H1 (cell line): ENCODE results near the gene MYL11. TPM values are rescaled to one million over a fixed set of nuclear protein-coding genes. Genes with fewer than 3 reads are reported as not detected.

Source experiments
- CTCF ChIA-PET: fragments of 300-600 bp; sonication (Branson Sonifier 250); formaldehyde crosslinking; loops from one replicate; lab custom pipeline; 2021; ENCODE audit not compliant: partially characterized antibody; lab: Charles Lee
- POLR2A ChIA-PET: fragments of 300-600 bp; sonication (Branson Sonifier 250); formaldehyde crosslinking; loops from one replicate; lab custom pipeline; 2021; ENCODE audit warnings: inconsistent platforms; ENCODE audit not compliant: partially characterized antibody; lab: Charles Lee
- DNase-seq, 2 experiments: peaks; one replicate each; pipeline versions ENCODE4 v3.0.0 to v3.0.0-alpha.2; 2010 to 2022; ENCODE audit warnings: low spot score in 2 of 2, low read depth in 1 of 2, mixed read lengths in 1 of 2
- FAIRE-seq: peaks from 2 replicates; lab custom pipeline; 2011; peaks lifted over from hg19 to GRCh38; lab: Jason Lieb, UNC
- H2AFZ ChIP-seq: 2 replicates; pipeline ENCODE4 v1.8.1; 2012; ENCODE audit warnings: low read length, inconsistent platforms
- H2AK5ac ChIP-seq: 2 replicates; pipeline ENCODE4 v1.6.1; 2013; ENCODE audit warnings: low read depth, low read length
- H2BK120ac ChIP-seq: replicated peaks from 2 replicates; pipeline ENCODE3; 2013; ENCODE audit warnings: low read depth, low read length, inconsistent platforms
- H2BK12ac ChIP-seq: 2 replicates; pipeline ENCODE4 v1.6.1; 2013; ENCODE audit warnings: low read depth, low read length
- H2BK15ac ChIP-seq: 2 replicates; pipeline ENCODE4 v1.6.1; 2013; ENCODE audit warnings: low read length
- H2BK20ac ChIP-seq: 2 replicates; pipeline ENCODE4 v1.6.1; 2013; ENCODE audit warnings: low read length
- H2BK5ac ChIP-seq: 2 replicates; pipeline ENCODE4 v1.6.1; 2013; ENCODE audit warnings: low read depth, low read length
- H3K14ac ChIP-seq: 2 replicates; pipeline ENCODE4 v1.6.1; 2013; ENCODE audit warnings: inconsistent platforms; ENCODE audit not compliant: insufficient read length
- H3K18ac ChIP-seq: 2 replicates; pipeline ENCODE4 v1.6.1; 2013; ENCODE audit warnings: low read length; ENCODE audit errors: extremely low read depth
- H3K23ac ChIP-seq: 2 replicates; pipeline ENCODE4 v1.6.1; 2013; ENCODE audit warnings: inconsistent platforms; ENCODE audit not compliant: insufficient read length
- H3K23me2 ChIP-seq: 2 replicates; pipeline ENCODE4 v1.6.1; 2013; ENCODE audit warnings: low read depth, low read length
- H3K27ac ChIP-seq: 2 replicates; pipeline ENCODE4 v1.6.1; 2011; ENCODE audit warnings: low read depth, low read length, inconsistent platforms
- H3K27me3 ChIP-seq, 4 experiments: replicated peaks in 1 of 4; 1 replicate in 1 of 4; 2 replicates in 3 of 4; pipeline versions ENCODE4 v1.6.1 to v1.8.1; 2011 to 2013; ENCODE audit warnings: low read length in 3 of 4, mild to moderate bottlenecking in 3 of 4, inconsistent platforms in 2 of 4, mixed read lengths in 2 of 4, moderate library complexity in 1 of 4; ENCODE audit not compliant: control insufficient read depth in 3 of 4, insufficient read depth in 3 of 4; ENCODE audit errors: extremely low read depth in 1 of 4
- H3K36me3 ChIP-seq, 4 experiments: 2 replicates each; pipeline versions ENCODE4 v1.6.1 to v1.8.1; 2011 to 2013; ENCODE audit warnings: mild to moderate bottlenecking in 4 of 4, low read length in 3 of 4, moderate library complexity in 2 of 4, control low read depth in 1 of 4, inconsistent platforms in 1 of 4; ENCODE audit not compliant: insufficient read depth in 4 of 4, control insufficient read depth in 2 of 4
- H3K4ac ChIP-seq: replicated peaks from 2 replicates; pipeline ENCODE3; 2013; ENCODE audit warnings: low read length, low read depth, mixed read lengths, inconsistent platforms; ENCODE audit not compliant: insufficient read length
- H3K4me1 ChIP-seq, 4 experiments: replicated peaks in 1 of 4; 1 replicate in 1 of 4; 2 replicates in 3 of 4; pipeline versions ENCODE4 v1.6.1 to v1.8.1; 2011 to 2013; ENCODE audit warnings: low read length in 3 of 4, inconsistent platforms in 2 of 4, mixed read lengths in 1 of 4; ENCODE audit not compliant: insufficient read depth in 4 of 4, control insufficient read depth in 3 of 4
- H3K4me2 ChIP-seq, 2 experiments: 2 replicates each; pipeline versions ENCODE4 v1.6.1 to v1.8.1; 2011 to 2013; ENCODE audit warnings: low read depth in 2 of 2, low read length in 2 of 2, control low read depth in 1 of 2, inconsistent platforms in 1 of 2, mild to moderate bottlenecking in 1 of 2; ENCODE audit not compliant: insufficient read depth in 1 of 2
- H3K4me3 ChIP-seq, 4 experiments: fragments of 200-600, 300-600 bp in 1 of 4; sonication (generic), shearing (Covaris generic), sonication (Bioruptor Twin) in 1 of 4; 2 replicates each; pipeline versions ENCODE4 v1.5.1 to v1.8.1; 2011 to 2016; ENCODE audit warnings: low read length in 4 of 4, low read depth in 3 of 4, control low read depth in 2 of 4, inconsistent platforms in 2 of 4, mild to moderate bottlenecking in 2 of 4, mixed read lengths in 1 of 4, moderate library complexity in 1 of 4; ENCODE audit not compliant: insufficient read depth in 2 of 4; ENCODE audit errors: extremely low read depth in 1 of 4
- H3K56ac ChIP-seq: replicated peaks from 2 replicates; pipeline ENCODE3; 2013; ENCODE audit warnings: low read depth, mild to moderate bottlenecking, mixed read lengths, low read length, inconsistent platforms; ENCODE audit not compliant: insufficient read length
- H3K79me1 ChIP-seq: 2 replicates; pipeline ENCODE4 v1.6.1; 2013; ENCODE audit warnings: low read depth, low read length, control low read depth
- H3K79me2 ChIP-seq, 2 experiments: 2 replicates each; pipeline versions ENCODE4 v1.6.1 to v1.8.1; 2012 to 2013; ENCODE audit warnings: low read length in 2 of 2, mild to moderate bottlenecking in 2 of 2, inconsistent platforms in 1 of 2; ENCODE audit not compliant: insufficient read depth in 2 of 2, control insufficient read depth in 1 of 2
- H3K9ac ChIP-seq, 4 experiments: replicated peaks in 1 of 4; 1 replicate in 1 of 4; 2 replicates in 3 of 4; pipeline versions ENCODE4 v1.6.1 to v1.8.1; 2011 to 2013; ENCODE audit warnings: low read depth in 3 of 4, low read length in 3 of 4, control low read depth in 2 of 4, mild to moderate bottlenecking in 2 of 4, moderate library complexity in 2 of 4, inconsistent platforms in 1 of 4; ENCODE audit errors: extremely low read depth in 1 of 4
- H3K9me3 ChIP-seq, 2 experiments: 2 replicates each; pipeline versions ENCODE4 v1.6.1 to v1.8.1; 2012 to 2013; ENCODE audit warnings: mild to moderate bottlenecking in 2 of 2, moderate library complexity in 2 of 2, control low read depth in 1 of 2, inconsistent platforms in 1 of 2, low read depth in 1 of 2, low read length in 1 of 2, mixed read lengths in 1 of 2; ENCODE audit not compliant: insufficient read depth in 2 of 2
- H4K20me1 ChIP-seq, 2 experiments: replicated peaks in 1 of 2; 2 replicates each; pipeline versions ENCODE3 to v1.8.1; 2011 to 2013; ENCODE audit warnings: inconsistent platforms in 2 of 2, low read length in 2 of 2, mild to moderate bottlenecking in 1 of 2; ENCODE audit not compliant: insufficient read depth in 2 of 2, control insufficient read depth in 1 of 2
- H4K5ac ChIP-seq: 2 replicates; pipeline ENCODE4 v1.6.1; 2013; ENCODE audit warnings: low read length, low read depth, mixed read lengths, inconsistent platforms; ENCODE audit not compliant: insufficient read length
- H4K8ac ChIP-seq: 2 replicates; pipeline ENCODE4 v1.8.0; 2013; ENCODE audit warnings: mild to moderate bottlenecking, moderate library complexity, low read length, inconsistent platforms; ENCODE audit not compliant: insufficient read depth; ENCODE audit errors: extremely low read depth
- H4K91ac ChIP-seq: replicated peaks from 2 replicates; pipeline ENCODE3; 2013; ENCODE audit warnings: low read length, mixed read lengths, inconsistent platforms; ENCODE audit not compliant: insufficient read length
- ASH2L ChIP-seq: fragments of 200-600, 300-600 bp; sonication (generic); IDR thresholded peaks from one replicate; pipeline ENCODE4 v1.7.1; 2017; ENCODE audit warnings: low read length
- BACH1 ChIP-seq: IDR thresholded peaks from 2 replicates; pipeline ENCODE4 v1.6.1; 2012; ENCODE audit warnings: low read length, improper control_type of control experiment
- CREB1 ChIP-seq: IDR thresholded peaks from 2 replicates; pipeline ENCODE4 v1.6.1; 2012; ENCODE audit warnings: inconsistent platforms
- E2F6 ChIP-seq: IDR thresholded peaks from 2 replicates; pipeline ENCODE4 v1.6.1; 2012; ENCODE audit warnings: inconsistent platforms
- EGR1 ChIP-seq: IDR thresholded peaks from 2 replicates; pipeline ENCODE4 v1.6.1; 2011; ENCODE audit warnings: low read depth, low read length, borderline replicate concordance
- JUN ChIP-seq: IDR thresholded peaks from 2 replicates; pipeline ENCODE4 v1.6.1; 2011; ENCODE audit warnings: low read depth, mild to moderate bottlenecking, improper control_type of control experiment, low read length
- RBBP5 ChIP-seq: IDR thresholded peaks from 2 replicates; pipeline ENCODE4 v1.7.1; 2012; ENCODE audit warnings: low read depth, mild to moderate bottlenecking, inconsistent platforms, low read length, moderate library complexity, borderline replicate concordance
- SIN3A ChIP-seq, 2 experiments: IDR thresholded peaks in 1 of 2; conservative IDR thresholded peaks in 1 of 2; 2 replicates each; pipeline ENCODE4 v1.6.1; 2011 to 2012; ENCODE audit warnings: low read length in 2 of 2, improper control_type of control experiment in 1 of 2, low read depth in 1 of 2, mild to moderate bottlenecking in 1 of 2
- SP2 ChIP-seq: IDR thresholded peaks from 2 replicates; pipeline ENCODE4 v1.6.1; 2012; ENCODE audit warnings: mild to moderate bottlenecking, low read length, inconsistent platforms
- SP4 ChIP-seq: IDR thresholded peaks from 2 replicates; pipeline ENCODE4 v1.6.1; 2012; ENCODE audit warnings: low read length, inconsistent platforms
- WGBS, 2 experiments: shearing (Covaris generic) in 1 of 2; methylation state at CpG; one replicate each; pipeline versions ENCODE4 v1.1.6 to v1.1.7; 2013 to 2015; ENCODE audit warnings: low lambda C conversion rate in 2 of 2, mixed read lengths in 2 of 2, inconsistent platforms in 1 of 2, low coverage in 1 of 2, missing lambda C conversion rate in 1 of 2; ENCODE audit not compliant: insufficient replicate concordance in 2 of 2, insufficient coverage in 1 of 2, insufficient read length in 1 of 2; ENCODE audit errors: extremely low coverage in 1 of 2, missing lambda C conversion rate in 1 of 2; 5-methylcytosine and 5-hydroxymethylcytosine counted together
- polyA plus RNA-seq, 7 experiments: library from polyadenylated mRNA; depleted of rRNA in 3 of 7; stranded (reverse) in 5 of 7; unstranded in 2 of 7; fragments of >200 nt in 5 of 7; fragments of 200-250 nt in 2 of 7; gene quantifications; 1 replicate in 5 of 7; 2 replicates in 1 of 7; 4 replicates in 1 of 7; pipeline versions ENCODE4 v1.2.1 to v1.2.3, GENCODE V29; 2011 to 2013; ENCODE audit warnings: missing spikeins in 2 of 7, mixed read lengths in 2 of 7
- total RNA-seq: library from RNA; stranded (reverse); fragmentation: NEBNext Ultra II Directional; extraction: Animal tissue kit (Norgen Biotek cat#: 25700); gene quantifications from 2 replicates; pipeline ENCODE4 v1.2.1, GENCODE V29; 2021

MYL11 gene
- total and polyA plus RNA-seq, 2 of the 8 experiments (the other 6 are each of a cell fraction or from before 2014, with no cell fraction given) = 1.2 to 1.4 TPM

- Histone ChIP-seq H3K4ac (peak within 1 kb of the TSS; percentile 87), H3K79me2 (peaks cover 5 to 21% of the 10 kb centered on the region in 2 experiments; a peak in 2 of 4 replicates), H3K56ac (peak within 1 kb of the TSS; percentile 92), H3K9ac (peak within 1 kb of the TSS; percentile 89 to 98 (median 93)), H4K5ac (peak within 1 kb of the TSS; percentile 93), H2BK12ac (0 out of 2 replicates have a peak within 1 kb of the TSS, but pooled peaks have one; percentile 75), H4K20me1 (peaks cover 12 to 17% of the 10 kb centered on the region in 2 experiments), H3K18ac (peak within 1 kb of the TSS; percentile 98), H2BK15ac (peak within 1 kb of the TSS; percentile 92; the same call in 1 of the 2 replicates), H3K4me3 (peak within 1 kb of the TSS; percentile 72 to 98 (median 92)), H3K27me3 (no peaks in the 10 kb centered on the region), H2AK5ac (peak within 1 kb of the TSS; percentile 65; the same call in 1 of the 2 replicates), H3K79me1 (no peaks in the 10 kb centered on the region; the same call in 1 of the 2 replicates), H3K9me3 (no peaks in the 10 kb centered on the region), H4K8ac (peak within 1 kb of the TSS; percentile 98), H3K23me2 (peaks cover 11% of the 10 kb centered on the region; the same call in 1 of the 2 replicates), H3K23ac (no peak within 1 kb of the TSS), H4K91ac (peak within 1 kb of the TSS; percentile 88), H3K27ac (peak within 1 kb of the TSS; percentile 88), H2BK20ac (no peak within 1 kb of the TSS), H2BK120ac (peak within 1 kb of the TSS; percentile 75), H3K36me3 (peaks cover 4 to 21% (median 14%) of the 10 kb centered on the region in 4 experiments; a peak in 6 of 8 replicates), H3K4me1 (peaks cover 0 to 15% (median 9%) of the 10 kb centered on the region in 4 experiments; a peak in 6 of 7 replicates), H2AFZ (peak within 1 kb of the TSS; percentile 11; the same call in 1 of the 2 replicates), H2BK5ac (peak within 1 kb of the TSS; percentile 97), H3K4me2 (peak within 1 kb of the TSS; percentile 93 to 94), H3K14ac (peak within 1 kb of the TSS; percentile 21)
- 1% methylated on average over 78 of the region's 103 CpGs; no CpG with 5 or more reads in 1 of the 2 experiments for WGBS, 2 experiments
- FAIRE-seq (no peak), DNase-seq (peak in 1 of 2 experiments; percentile 89)
- ChIA-PET POLR2A (interaction anchor here (0.5 to 12.6 kb wide), 21 partner anchors 9 to 330 kb away, joined by 3 to 151 read pairs (median 4); partner anchors contain the start of genes ALDOA, CD2BP2, DCTPP1 and MYL11), CTCF (interaction anchor here (0.6 to 2.4 kb wide), 14 partner anchors 11 to 220 kb away, joined by 3 to 20 read pairs (median 5); partner anchors contain the start of gene ZNF771)
- TF ChIP-seq EGR1 = peak; percentile 88
- TF ChIP-seq CREB1 = peak; percentile 39
- peak; percentile 89 for TF ChIP-seq SP2
- TF ChIP-seq E2F6 = no peak
- TF ChIP-seq JUN = no peak
- TF ChIP-seq BACH1 = peak; percentile 19; the same call in 1 of the 2 replicates
- TF ChIP-seq SIN3A (conservative IDR thresholded peaks at IDR 0.05 in 1 of 2, IDR thresholded peaks at IDR 0.05 in 1 of 2; ENCODE audit: low read depth in 1 of 2, low read length in 2 of 2) = peak; percentile 77 to 84; a peak in 3 of 4 replicates
- TF ChIP-seq SP4 = no peak
- TF ChIP-seq RBBP5 = peak; percentile 52; the same call in 1 of the 2 replicates
- TF ChIP-seq ASH2L = peak; percentile 19
Measured at GRCh38 chr16:30395155-30395991, 20.8 kb downstream of the MYL11 start, which contains the start of gene ZNF48. Gene ZNF48, plus strand, starts transcription at chr16:30395420. Its CDS starts 375 bp downstream, at chr16:30395795.
